ENCODE data around the gene GMPPB. TPM values are rescaled to one million over a fixed set of nuclear protein-coding genes. Genes with fewer than 3 reads are reported as not detected.
"Not testable (repeated sequence)": the region's sequence is repeated elsewhere in the genome, so short reads cannot be mapped to it uniquely, and the experiment has no call there.

GMPPB gene
- 9.5 TPM for total RNA-seq

GRCh38 chr3:49723628-49724551 lies at the start of gene GMPPB:
TSS of gene GMPPB (minus strand) at chr3:49723951. CDS start at chr3:49723726, 225 bp downstream.
- peak; percentile 91 for DNase-seq

GRCh38 chr3:49772703-49773102 lies 49.0 kb upstream of the GMPPB start:
- DNase-seq, result no peak

- DNase-seq, result no peak
These were observed 47.7 kb upstream of the GMPPB start for GRCh38 chr3:49771340-49771938.

GRCh38 chr3:49769926-49770325 lies 46.2 kb upstream of the GMPPB start:
- DNase-seq, result no peak

- no peak for DNase-seq
These were observed 45.6 kb upstream of the GMPPB start for GRCh38 chr3:49769286-49769915.

GRCh38 chr3:49763981-49764380 lies 40.2 kb upstream of the GMPPB start:
- DNase-seq, result no peak

- DNase-seq, result no peak
These were observed 37.9 kb upstream of the GMPPB start for GRCh38 chr3:49761661-49762060.

GRCh38 chr3:49759226-49759625 lies 35.5 kb upstream of the GMPPB start:
- no peak for DNase-seq

- no peak for DNase-seq
These were observed 33.4 kb upstream of the GMPPB start for GRCh38 chr3:49757197-49757596.

GRCh38 chr3:49756036-49756435 lies 32.3 kb upstream of the GMPPB start:
- DNase-seq, result no peak

GRCh38 chr3:49754536-49754935 lies 30.8 kb upstream of the GMPPB start:
- DNase-seq, result no peak

- DNase-seq, result no peak
These were observed 27.8 kb upstream of the GMPPB start for GRCh38 chr3:49751501-49751900.

- DNase-seq, result no peak
These were observed 26.3 kb upstream of the GMPPB start for GRCh38 chr3:49750056-49750455.

- not testable (repeated sequence) for DNase-seq
These were observed 25.1 kb upstream of the GMPPB start for GRCh38 chr3:49748874-49749273.

- no peak for DNase-seq
These were observed 24.2 kb upstream of the GMPPB start for GRCh38 chr3:49747792-49748480.

- DNase-seq, result no peak
These were observed 22.2 kb upstream of the GMPPB start for GRCh38 chr3:49745986-49746385.

- DNase-seq, result no peak
These were observed 16.7 kb upstream of the GMPPB start for GRCh38 chr3:49740427-49740826.

GRCh38 chr3:49738067-49738713 lies 14.4 kb upstream of the GMPPB start:
- DNase-seq, result no peak

GRCh38 chr3:49734752-49735151 lies 11.0 kb upstream of the GMPPB start:
- no peak for DNase-seq

GRCh38 chr3:49733551-49733950 lies 9.8 kb upstream of the GMPPB start:
- no peak for DNase-seq

GRCh38 chr3:49732597-49732996 lies 8.8 kb upstream of the GMPPB start:
- DNase-seq, result no peak

- no peak for DNase-seq
These were observed 6.3 kb upstream of the GMPPB start for GRCh38 chr3:49729966-49730609.
